GM12892 (cell line): ENCODE results near the gene DENND6B.

Experiments
- DNase-seq: peaks from one replicate; pipeline ENCODE4 v3.0.0; 2011; ENCODE audit not compliant: insufficient read length
- FAIRE-seq: peaks from 2 replicates; lab custom pipeline; 2011; peaks lifted over from hg19 to GRCh38; lab: Jason Lieb, UNC
- POLR2A ChIP-seq: IDR thresholded peaks from 2 replicates; pipeline ENCODE4 v1.6.1; 2011; ENCODE audit warnings: low read depth, low read length, control low read depth
- POLR2AphosphoS5 ChIP-seq: IDR thresholded peaks from 2 replicates; pipeline ENCODE4 v1.6.1; 2011; ENCODE audit warnings: low read depth, low read length, control low read depth
- TAF1 ChIP-seq: IDR thresholded peaks from 2 replicates; pipeline ENCODE4 v1.6.1; 2011; ENCODE audit warnings: low read depth, mild to moderate bottlenecking, control low read depth, low read length, borderline replicate concordance

The DENND6B gene

DNA sequence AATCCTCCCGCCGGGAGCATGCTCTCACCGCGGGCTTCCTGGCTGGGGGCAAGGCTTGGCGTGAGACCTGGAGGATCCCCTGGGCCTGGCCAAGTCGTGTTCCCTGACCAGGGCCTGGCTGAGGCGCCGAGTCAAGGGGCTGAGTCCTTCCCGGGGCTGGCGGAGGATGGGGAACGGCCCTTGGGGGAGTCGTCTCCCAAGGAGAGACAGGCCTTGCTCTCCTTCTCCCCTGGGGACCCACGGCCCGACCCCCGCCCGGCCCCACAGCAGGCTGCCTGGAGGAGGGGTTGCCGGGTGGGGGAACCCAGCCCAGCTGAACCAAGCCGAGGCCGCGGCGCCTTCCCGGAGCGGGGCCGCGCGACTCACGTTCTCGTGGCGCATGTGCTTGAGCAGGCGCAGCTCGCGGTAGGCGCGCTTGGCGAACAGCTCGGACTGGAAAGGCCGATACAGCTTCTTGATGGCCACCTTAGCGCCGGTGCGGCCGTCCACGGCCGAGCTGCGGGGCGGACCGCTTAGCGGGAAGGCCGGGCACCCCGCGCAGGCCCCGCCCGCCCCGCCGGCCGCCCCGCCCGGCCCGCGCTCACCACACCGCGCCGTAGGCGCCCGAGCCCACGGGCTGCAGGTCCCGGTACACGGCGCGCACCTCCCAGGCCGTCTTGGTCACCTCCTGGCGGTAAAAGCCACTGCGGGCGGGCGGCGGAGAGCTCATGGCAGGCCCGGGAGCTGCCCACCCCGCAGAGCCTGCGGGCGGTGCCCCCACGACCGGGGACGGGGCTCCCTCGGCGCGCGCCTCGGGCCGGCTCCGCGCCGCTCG is 65.8 kb downstream of the DENND6B start:
- FAIRE-seq (peak; percentile 93), DNase-seq (peak; percentile 77)
- TF ChIP-seq POLR2A: peak; percentile 55; the same call in 1 of the 2 replicates
- TF ChIP-seq POLR2AphosphoS5: peak; percentile 23; the same call in 1 of the 2 replicates
- TF ChIP-seq TAF1: no peak

DNA sequence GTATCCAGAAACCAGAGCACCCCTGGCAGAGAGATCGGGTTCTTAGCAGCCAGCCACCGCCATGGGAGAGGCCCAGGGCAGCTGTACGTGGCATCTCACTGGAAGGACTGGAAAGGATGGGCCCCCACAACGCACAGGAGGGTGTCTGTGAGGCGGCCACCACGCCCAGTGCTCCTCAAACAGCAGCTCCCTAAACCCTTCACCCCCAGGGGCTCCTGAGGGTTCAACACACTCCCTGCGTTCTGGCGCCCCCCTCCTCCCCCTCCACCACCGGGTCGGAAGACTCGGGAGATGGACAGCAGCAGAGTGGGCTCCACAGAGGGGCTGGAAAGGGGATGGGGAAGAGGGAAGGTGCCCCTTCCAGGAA is 66.4 kb downstream of the DENND6B start:
- DNase-seq (no peak), FAIRE-seq (no peak)
- no peak for TF ChIP-seq POLR2A
- TF ChIP-seq TAF1: no peak
- TF ChIP-seq POLR2AphosphoS5: no peak

DNA sequence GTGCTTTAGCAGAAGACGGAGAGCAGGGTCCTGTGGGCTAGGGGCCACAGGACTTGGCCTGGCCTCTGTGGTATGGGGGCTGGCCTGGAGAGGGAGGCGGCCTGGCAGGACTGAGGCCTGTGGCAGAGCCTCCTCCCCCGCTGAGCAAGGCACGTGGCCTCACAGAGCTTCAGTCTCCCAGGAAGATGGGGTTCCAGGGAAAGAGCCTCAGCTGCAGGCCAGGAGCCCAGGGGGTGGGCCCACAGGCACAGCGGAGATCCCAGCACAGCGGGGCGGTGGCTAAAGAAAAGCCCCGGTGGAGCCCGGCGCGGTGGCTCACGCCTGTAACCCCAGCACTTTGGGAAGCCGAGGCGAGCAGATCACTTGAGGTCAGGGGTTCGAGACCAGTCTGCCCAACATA is 67.5 kb downstream of the DENND6B start:
- TF ChIP-seq POLR2AphosphoS5 (no peak), POLR2A (no peak), TAF1 (no peak)
- FAIRE-seq: no peak
- no peak for DNase-seq
